GM23338 (cell line): Measurements from ENCODE around the gene GSG1L. TPM values are rescaled to one million over a fixed set of nuclear protein-coding genes. Genes with fewer than 3 reads are reported as not detected.

Source experiments
- ATAC-seq: fragments of 200-7000 bp; cut with Tn5 transposase; 3 replicates; pipeline ENCODE4 v1.9.1; 2020
- DNase-seq: peaks from one replicate; pipeline ENCODE4 v3.0.0-alpha.2; 2015; ENCODE audit warnings: low spot score
- H2AFZ ChIP-seq: fragments of 200-600 bp; sonication (generic); 2 replicates; pipeline ENCODE4 v1.8.0; 2016; ENCODE audit warnings: antibody characterized with exemption, mild to moderate bottlenecking, moderate library complexity
- H3F3A ChIP-seq: fragments of 200-600 bp; sonication (generic); replicated peaks from 2 replicates; pipeline ENCODE4 v1.8.0; 2017; ENCODE audit warnings: antibody characterized with exemption, mixed run types, low read depth
- H3K27ac ChIP-seq: fragments of 200-600 bp; sonication (generic); 2 replicates; pipeline ENCODE4 v1.6.1; 2016; ENCODE audit warnings: low read depth
- H3K27me3 ChIP-seq: fragments of 200-600 bp; sonication (generic); 2 replicates; pipeline ENCODE4 v1.8.0; 2016; ENCODE audit warnings: mild to moderate bottlenecking, mixed run types, moderate library complexity; ENCODE audit not compliant: insufficient read depth
- H3K36me3 ChIP-seq: fragments of 200-600 bp; sonication (generic); 2 replicates; pipeline ENCODE4 v1.8.0; 2016; ENCODE audit warnings: mild to moderate bottlenecking; ENCODE audit not compliant: insufficient read depth
- H3K4me1 ChIP-seq: fragments of 200-600 bp; sonication (generic); 2 replicates; pipeline ENCODE4 v1.8.0; 2016; ENCODE audit warnings: mild to moderate bottlenecking, moderate library complexity; ENCODE audit not compliant: insufficient read depth
- H3K4me2 ChIP-seq: fragments of 200-600 bp; sonication (generic); 2 replicates; pipeline ENCODE4 v1.7.1; 2017; ENCODE audit warnings: mixed run types
- H3K4me3 ChIP-seq: fragments of 200-600 bp; sonication (generic); 2 replicates; pipeline ENCODE4 v1.6.1; 2016; ENCODE audit warnings: mixed run types
- H3K79me2 ChIP-seq: fragments of 200-600 bp; sonication (generic); replicated peaks from 2 replicates; pipeline ENCODE4 v1.8.0; 2017; ENCODE audit warnings: mild to moderate bottlenecking; ENCODE audit not compliant: insufficient read depth
- H3K9me2 ChIP-seq: fragments of 200-600 bp; sonication (generic); 2 replicates; pipeline ENCODE4 v1.8.0; 2017; ENCODE audit not compliant: insufficient read depth
- H4K20me1 ChIP-seq: fragments of 200-600 bp; sonication (generic); replicated peaks from 2 replicates; pipeline ENCODE4 v1.8.0; 2017; ENCODE audit warnings: mild to moderate bottlenecking; ENCODE audit not compliant: insufficient read depth
- H3K27ac Mint-ChIP-seq: 2 replicates; pipeline ENCODE4 v1.8.0; 2020; ENCODE audit warnings: inconsistent platforms, mild to moderate bottlenecking, moderate library complexity, mixed read lengths
- H3K27me3 Mint-ChIP-seq: 3 replicates; pipeline ENCODE4 v1.8.0; 2022; ENCODE audit warnings: low read depth, mild to moderate bottlenecking, moderate library complexity, mixed read lengths, inconsistent platforms; ENCODE audit not compliant: insufficient read depth, poor library complexity
- H3K36me3 Mint-ChIP-seq: 3 replicates; pipeline ENCODE4 v1.8.0; 2021; ENCODE audit warnings: low read depth, mild to moderate bottlenecking, inconsistent platforms, moderate library complexity, mixed read lengths
- H3K4me1 Mint-ChIP-seq: 3 replicates; pipeline ENCODE4 v1.8.0; 2020; ENCODE audit warnings: mild to moderate bottlenecking, inconsistent platforms, mixed read lengths
- H3K4me3 Mint-ChIP-seq: 3 replicates; pipeline ENCODE4 v1.8.0; 2021; ENCODE audit warnings: moderate library complexity, mild to moderate bottlenecking, inconsistent platforms, mixed read lengths
- H3K9me3 Mint-ChIP-seq: 3 replicates; pipeline ENCODE4 v1.8.0; 2020; ENCODE audit warnings: moderate library complexity, mild to moderate bottlenecking, inconsistent platforms, mixed read lengths
- CTCF ChIP-seq, 2 experiments: fragments of 200-600 bp in 1 of 2; sonication (generic) in 1 of 2; conservative IDR thresholded peaks; 2 replicates each; pipeline versions ENCODE4 v1.5.1 to v1.6.1; 2016 to 2017; ENCODE audit warnings: antibody characterized with exemption in 2 of 2, low read depth in 2 of 2, mild to moderate bottlenecking in 2 of 2, moderate library complexity in 1 of 2
- ETS1 ChIP-seq: IDR thresholded peaks from 2 replicates; pipeline ENCODE4 v1.6.1; 2016; ENCODE audit warnings: antibody characterized with exemption
- EZH2phosphoT487 ChIP-seq: fragments of 200-600 bp; sonication (generic); IDR thresholded peaks from one replicate; pipeline ENCODE4 v1.8.1; 2018; ENCODE audit warnings: antibody characterized with exemption; ENCODE audit not compliant: unreplicated experiment
- NANOG ChIP-seq: IDR thresholded peaks from 2 replicates; pipeline ENCODE4 v1.6.1; 2016; ENCODE audit warnings: antibody characterized with exemption, borderline replicate concordance
- REST ChIP-seq: IDR thresholded peaks from one replicate; pipeline ENCODE4 v1.6.1; 2018; ENCODE audit warnings: antibody characterized with exemption; ENCODE audit not compliant: unreplicated experiment
- ZNF331 ChIP-seq: fragments of 250-450 bp; sonication (Bioruptor Pico); IDR thresholded peaks from 2 replicates; pipeline ENCODE4 v1.5.0; 2020; ENCODE audit warnings: low read depth, mild to moderate bottlenecking, moderate library complexity
- polyA plus RNA-seq: library from polyadenylated mRNA; unstranded; fragments of >200 nt; fragmentation: Nextera tagmentation; extraction: Ambion mirVana; gene quantifications from 2 replicates; pipeline ENCODE4 v1.2.1, GENCODE V29; 2016
- total RNA-seq: library from RNA; depleted of rRNA; stranded (reverse); fragments of >200 nt; shearing (Covaris generic); gene quantifications from 2 replicates; pipeline ENCODE4 v1.2.3, GENCODE V29; 2014

Gene GSG1L
- total and polyA plus RNA-seq, 2 experiments from 2014 or later, result 0.36 to 0.63 TPM

GRCh38 chr16:27843800-27844199 lies 219.7 kb downstream of the GSG1L start:
- Mint-ChIP-seq H3K9me3 (0 out of 3 replicates have a peak, but pooled peaks cover 5% of the 10 kb centered on the region), H3K4me1 (peaks cover 14% of the 10 kb centered on the region), H3K27me3 (peaks cover 15% of the 10 kb centered on the region), H3K4me3 (no peak overlapping the region), H3K27ac (no peak overlapping the region), H3K36me3 (no peaks in the 10 kb centered on the region; the same call in 2 of the 3 replicates)
- no peaks in the 10 kb centered on the region for H3F3A ChIP-seq
- H2AFZ ChIP-seq, result no peak overlapping the region
- H3K79me2 ChIP-seq, result no peaks in the 10 kb centered on the region
- no peak for TF ChIP-seq ETS1
- TF ChIP-seq NANOG, result no peak
- TF ChIP-seq EZH2phosphoT487, result no peak
- TF ChIP-seq ZNF331 (CRISPR knock-in tag), result no peak
- H3K27ac ChIP-seq, result no peak overlapping the region
- no peaks in the 10 kb centered on the region for H3K4me1 ChIP-seq
- H4K20me1 ChIP-seq, result no peaks in the 10 kb centered on the region; the same call in 1 of the 2 replicates
- no peak overlapping the region for H3K4me3 ChIP-seq
- H3K27me3 ChIP-seq, result no peaks in the 10 kb centered on the region
- H3K4me2 ChIP-seq, result no peak overlapping the region
- H3K9me2 ChIP-seq, result no peaks in the 10 kb centered on the region
- DNase-seq (no peak), ATAC-seq (no peak)
- no peaks in the 10 kb centered on the region for H3K36me3 ChIP-seq

- no peak for TF ChIP-seq EZH2phosphoT487
- TF ChIP-seq CTCF (conservative IDR thresholded peaks at IDR 0.05; ENCODE audit: low read depth in 2 of 2), result no peak
- no peak for TF ChIP-seq ZNF331 (CRISPR knock-in tag)
- TF ChIP-seq REST, result no peak
- Histone ChIP-seq H3K4me2 (no peak overlapping the region), H2AFZ (no peak overlapping the region; the same call in 1 of the 2 replicates), H4K20me1 (no peaks in the 10 kb centered on the region; the same call in 1 of the 2 replicates), H3K27ac (no peak overlapping the region), H3K79me2 (no peaks in the 10 kb centered on the region), H3K4me1 (no peaks in the 10 kb centered on the region), H3K27me3 (no peaks in the 10 kb centered on the region), H3K36me3 (no peaks in the 10 kb centered on the region), H3F3A (no peaks in the 10 kb centered on the region), H3K9me2 (no peaks in the 10 kb centered on the region), H3K4me3 (no peak overlapping the region)
- Mint-ChIP-seq H3K27ac (no peak overlapping the region), H3K4me1 (peaks cover 6% of the 10 kb centered on the region), H3K27me3 (peaks cover 13% of the 10 kb centered on the region), H3K9me3 (0 out of 3 replicates have a peak, but pooled peaks cover 5% of the 10 kb centered on the region), H3K36me3 (no peaks in the 10 kb centered on the region), H3K4me3 (no peak overlapping the region)
- ATAC-seq, result no peak
- DNase-seq, result no peak
These were observed 221.6 kb downstream of the GSG1L start for GRCh38 chr16:27841911-27842310.
